Endothelial cell of hepatic sinusoid (primary cell): Measurements from ENCODE around the gene CACNG7.

Experiments
- in situ Hi-C: cut with HindIII; loops from 2 replicates; pipeline ENCODE4 v1.10.0; 2017; ENCODE audit warnings: low sequenced_read_pairs

CACNG7 gene

DNA sequence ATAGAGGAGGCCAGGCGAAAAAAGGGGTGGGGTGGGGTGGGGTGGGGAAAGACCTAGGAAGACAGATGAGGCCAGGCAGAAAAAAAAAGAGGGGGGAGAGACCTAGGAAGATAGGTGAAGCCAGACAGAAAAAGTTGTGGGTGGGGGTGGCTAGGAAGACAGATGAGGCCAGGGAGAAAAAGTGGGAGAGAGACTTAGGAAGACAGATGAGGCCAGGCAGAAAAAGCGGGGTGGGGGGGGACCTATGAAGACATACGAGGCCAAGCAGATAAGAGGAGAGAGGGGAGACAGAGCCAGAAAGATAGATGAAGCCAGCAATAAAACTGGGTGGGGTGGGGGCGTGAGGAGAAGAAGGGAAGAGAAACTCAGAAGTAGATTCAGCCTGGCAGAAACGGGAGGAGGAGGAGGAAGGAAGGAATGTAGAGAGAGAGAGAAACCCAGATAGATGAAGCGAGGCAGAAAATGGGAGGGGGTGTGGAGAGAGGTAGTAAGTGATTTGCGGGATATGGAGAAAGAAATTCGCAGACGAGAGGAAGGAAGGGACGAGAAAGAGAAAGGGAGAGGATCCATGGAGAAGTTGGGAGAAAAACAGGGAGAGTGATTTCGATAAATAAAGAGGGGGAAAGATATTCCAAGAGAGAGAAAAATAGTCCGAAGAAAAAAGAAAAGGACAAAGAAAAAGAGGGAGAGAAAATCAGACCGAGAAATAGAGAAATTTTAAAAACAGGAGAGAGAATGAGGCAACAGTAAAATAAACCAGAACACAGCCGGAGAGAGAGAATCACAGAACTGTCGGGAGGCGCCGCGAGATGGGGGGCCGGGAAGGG lies 70.1 kb downstream of the CACNG7 start:
- in situ Hi-C loops, result no loop called here

- in situ Hi-C loops, result no loop called here
These were observed 71.7 kb downstream of the CACNG7 start for GRCh38 chr19:53980539-53981375.

DNA sequence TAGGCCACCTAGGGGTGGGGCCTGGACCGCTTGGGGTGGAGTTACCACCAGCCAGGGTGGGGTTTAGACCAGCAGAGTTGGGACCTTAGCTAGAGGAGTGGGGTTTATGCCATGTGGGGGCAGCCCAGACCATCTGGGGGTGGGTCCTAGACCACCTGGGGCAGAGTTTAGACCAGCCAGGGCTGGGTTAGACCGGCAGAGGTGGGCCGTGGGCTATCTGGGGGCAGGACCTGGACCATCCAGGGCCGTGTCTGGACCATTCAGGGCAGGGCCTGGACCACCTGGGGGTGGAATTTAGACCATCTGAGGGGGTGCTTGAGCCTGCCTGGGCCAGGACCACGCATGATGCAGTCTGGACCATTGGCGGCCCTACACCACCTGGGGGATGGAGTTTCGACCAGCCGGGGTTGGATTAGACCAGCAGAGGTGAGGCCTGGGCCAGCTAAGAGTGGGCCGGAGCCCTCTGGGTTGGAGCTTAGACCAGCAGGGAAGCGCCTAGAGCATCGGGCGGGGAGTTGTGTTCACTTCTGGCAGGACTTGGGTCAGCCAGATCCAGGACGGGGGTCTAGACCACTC lies 72.4 kb downstream of the CACNG7 start:
- in situ Hi-C loops, result no loop called here

DNA sequence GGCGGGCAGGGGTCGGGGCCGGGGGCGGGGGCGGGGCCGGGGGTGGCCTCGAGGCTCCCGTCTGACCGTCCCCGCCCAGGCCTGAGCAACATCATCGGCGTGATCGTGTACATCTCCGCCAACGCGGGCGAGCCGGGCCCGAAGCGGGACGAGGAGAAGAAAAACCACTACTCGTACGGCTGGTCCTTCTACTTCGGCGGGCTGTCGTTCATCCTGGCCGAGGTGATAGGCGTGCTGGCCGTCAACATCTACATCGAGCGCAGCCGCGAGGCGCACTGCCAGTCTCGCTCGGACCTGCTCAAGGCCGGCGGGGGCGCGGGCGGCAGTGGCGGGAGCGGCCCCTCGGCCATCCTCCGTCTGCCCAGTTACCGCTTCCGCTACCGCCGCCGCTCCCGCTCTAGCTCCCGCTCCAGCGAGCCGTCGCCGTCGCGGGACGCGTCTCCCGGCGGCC lies 72.9 kb downstream of the CACNG7 start:
- in situ Hi-C loops, result no loop called here

DNA sequence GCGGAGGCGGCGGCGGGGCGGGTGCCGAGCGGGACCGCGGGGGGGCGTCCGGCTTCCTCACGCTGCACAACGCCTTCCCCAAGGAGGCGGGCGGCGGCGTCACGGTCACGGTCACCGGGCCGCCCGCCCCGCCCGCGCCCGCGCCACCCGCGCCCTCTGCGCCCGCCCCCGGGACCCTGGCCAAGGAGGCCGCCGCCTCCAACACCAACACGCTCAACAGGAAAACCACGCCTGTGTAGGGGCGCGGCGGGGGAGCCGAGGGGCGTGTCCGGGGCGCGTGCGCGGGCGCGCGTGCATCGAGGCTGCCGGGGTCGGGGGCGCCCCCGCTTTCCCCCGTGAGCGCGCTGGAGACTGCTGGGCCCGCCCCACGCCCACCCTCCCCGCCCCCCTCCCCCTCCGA lies 73.5 kb downstream of the CACNG7 start:
- in situ Hi-C loops, result no loop called here

DNA sequence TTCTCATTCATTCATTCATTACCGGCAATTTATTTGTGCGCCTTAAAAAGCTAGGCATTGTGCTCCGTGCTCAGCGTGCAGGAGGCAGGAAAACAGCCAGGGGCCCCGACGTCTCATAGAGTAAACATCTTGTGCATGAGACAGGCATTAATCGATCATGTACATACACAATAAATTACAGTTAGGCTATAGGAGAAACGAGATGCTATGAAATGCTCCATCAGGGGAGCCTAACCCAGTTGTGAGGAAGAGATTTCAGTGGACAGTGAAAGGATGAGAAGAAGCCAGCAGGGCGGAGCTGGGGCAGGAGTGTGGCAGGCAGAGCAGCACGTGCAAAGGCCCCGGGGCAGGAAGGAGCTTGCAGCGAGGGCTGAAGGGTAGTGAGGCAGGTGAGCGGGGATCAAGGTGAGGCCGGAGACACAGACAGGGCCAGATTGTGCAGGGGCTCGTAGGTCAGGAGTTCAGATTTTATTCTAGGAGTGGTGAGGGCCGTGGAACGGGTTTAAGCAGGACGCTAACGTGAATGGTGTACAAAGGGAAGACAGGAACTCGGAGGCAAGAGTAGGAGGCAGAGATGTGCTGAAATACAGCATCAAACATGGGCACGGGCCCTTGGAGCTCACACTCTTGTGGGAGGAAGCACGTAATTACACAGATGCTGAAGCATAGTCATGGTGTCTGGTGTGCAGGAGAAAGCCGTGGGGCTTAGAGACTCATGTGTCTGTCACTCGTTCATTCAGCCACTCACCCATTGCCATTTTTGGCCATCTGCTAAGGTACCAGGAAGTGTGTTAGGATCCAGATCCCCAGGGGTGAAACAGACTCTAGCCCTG lies 74.6 kb downstream of the CACNG7 start:
- in situ Hi-C loops, result no loop called here

GRCh38 chr19:53985863-53986262 lies 76.8 kb downstream of the CACNG7 start:
- in situ Hi-C loops, result no loop called here

GRCh38 chr19:53988981-53989380 lies 79.9 kb downstream of the CACNG7 start:
- in situ Hi-C loops, result no loop called here

DNA sequence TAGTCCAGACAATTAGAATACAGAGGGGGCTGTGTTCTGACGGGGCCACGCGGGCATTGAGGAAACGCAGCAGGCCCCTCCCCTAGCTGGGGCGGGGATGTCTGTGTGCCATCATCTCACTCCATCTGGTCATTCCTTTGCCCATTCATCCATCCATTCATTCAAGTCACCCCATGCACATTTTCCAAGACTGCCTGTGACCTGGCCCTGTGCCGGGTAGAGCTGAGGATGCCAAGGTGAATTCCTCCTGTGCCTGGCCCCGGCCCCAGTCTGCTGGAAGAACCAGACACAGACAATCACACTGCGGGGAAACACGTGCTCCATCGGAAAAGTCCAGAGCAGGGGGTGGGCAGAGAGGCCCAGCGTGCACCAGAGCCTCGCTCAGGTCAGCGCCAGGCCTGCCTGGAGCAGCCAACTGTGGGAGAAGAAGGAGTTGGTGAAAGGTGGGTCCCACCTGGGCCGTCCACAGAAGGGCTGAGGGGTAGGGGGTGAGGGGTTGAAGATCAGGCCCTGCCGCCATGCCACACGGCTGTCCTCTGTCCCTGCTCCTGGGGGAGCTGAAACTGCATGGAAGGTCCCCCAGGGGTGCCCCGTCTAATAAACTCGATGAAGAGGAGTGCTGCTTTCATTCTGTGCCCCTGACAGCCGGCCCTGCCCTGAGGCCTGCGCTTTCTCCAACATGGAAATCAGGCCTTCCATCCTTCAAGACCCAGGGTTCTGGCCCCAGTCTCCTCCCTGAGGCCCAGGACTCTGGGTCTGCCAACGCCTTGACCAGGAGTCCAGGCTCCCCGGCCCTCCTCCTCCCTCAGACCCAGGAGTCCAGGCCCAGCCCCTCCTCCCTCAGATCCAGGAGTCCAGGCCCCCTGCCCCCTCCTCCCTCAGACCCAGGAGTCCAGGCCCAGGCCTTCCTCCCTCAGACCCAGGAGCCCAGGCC lies 80.8 kb downstream of the CACNG7 start:
- in situ Hi-C loops, result no loop called here

- in situ Hi-C loops, result no loop called here
These were observed 82.4 kb downstream of the CACNG7 start, which contains the start of gene CACNG6 for GRCh38 chr19:53991224-53992113. Gene CACNG6, plus strand, starts transcription at chr19:53991637. Its CDS starts 1,241 bp downstream, at chr19:53992878.

- in situ Hi-C loops, result no loop called here
These were observed 83.1 kb downstream of the CACNG7 start for GRCh38 chr19:53992211-53992610.

DNA sequence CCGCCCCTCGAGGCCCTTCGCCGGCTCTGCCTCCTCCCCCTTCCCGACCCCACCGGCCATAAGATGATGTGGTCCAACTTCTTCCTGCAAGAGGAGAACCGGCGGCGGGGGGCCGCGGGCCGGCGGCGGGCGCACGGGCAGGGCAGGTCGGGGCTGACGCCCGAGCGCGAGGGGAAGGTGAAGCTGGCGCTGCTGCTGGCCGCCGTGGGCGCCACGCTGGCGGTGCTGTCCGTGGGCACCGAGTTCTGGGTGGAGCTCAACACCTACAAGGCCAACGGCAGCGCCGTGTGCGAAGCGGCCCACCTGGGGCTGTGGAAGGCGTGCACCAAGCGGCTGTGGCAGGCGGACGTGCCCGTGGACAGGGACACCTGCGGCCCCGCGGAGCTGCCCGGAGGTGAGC lies 83.7 kb downstream of the CACNG7 start:
- in situ Hi-C loops, result no loop called here

DNA sequence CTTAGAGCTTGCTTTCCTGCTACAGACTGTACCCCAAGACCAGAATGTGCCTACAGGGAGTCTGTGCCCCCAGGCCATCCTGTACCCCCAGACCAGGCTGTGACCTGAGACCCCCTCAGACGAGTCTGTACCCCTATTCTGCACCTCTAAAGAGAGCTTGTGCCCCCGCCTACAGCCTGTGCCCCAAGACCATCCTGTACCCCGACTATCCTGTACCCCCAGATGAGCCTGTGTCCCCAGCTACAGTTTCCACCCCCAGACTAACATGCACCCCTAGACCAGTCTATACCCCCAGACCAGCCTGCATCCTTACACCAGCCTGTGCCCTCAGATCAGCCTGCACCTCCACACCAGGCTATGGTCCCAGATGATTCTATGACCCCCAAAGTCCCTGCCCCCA lies 84.4 kb downstream of the CACNG7 start:
- in situ Hi-C loops, result no loop called here
